GM20000 (cell line): ENCODE measurements around the gene SUZ12.
"Not testable (repeated sequence)": the region's sequence is repeated elsewhere in the genome, so short reads cannot be mapped to it uniquely, and the experiment has no call there.

Experiments used
- DNase-seq: peaks from one replicate; pipeline ENCODE4 v3.0.0; 2012; ENCODE audit warnings: low spot score
- TF ChIP-seq, protein P1 (sequence below): IDR thresholded peaks from 2 replicates; pipeline ENCODE4 v1.5.1; 2012; ENCODE audit warnings: mild to moderate bottlenecking, control low read depth; ENCODE audit errors: extremely low read depth, missing control alignments

The SUZ12 gene

DNA sequence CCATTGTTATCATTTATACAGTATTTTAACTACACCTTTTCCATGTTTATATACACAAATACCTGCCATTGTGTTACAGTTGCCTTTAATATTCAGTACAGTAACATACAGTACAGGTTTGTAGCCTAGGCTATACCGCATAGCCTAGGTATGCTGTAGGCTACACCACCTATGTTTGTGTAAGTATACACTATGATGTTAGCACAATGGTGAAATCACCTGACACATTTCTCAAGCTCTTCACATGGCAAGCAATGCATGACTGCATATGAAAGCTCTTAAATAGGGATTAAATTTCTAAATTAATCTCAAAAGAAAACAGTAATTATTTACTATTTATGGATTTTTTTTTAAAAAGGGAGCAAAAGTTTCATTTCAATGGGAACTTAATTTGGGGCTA is 82.4 kb downstream of the SUZ12 start:
- TF ChIP-seq, protein P1, sequence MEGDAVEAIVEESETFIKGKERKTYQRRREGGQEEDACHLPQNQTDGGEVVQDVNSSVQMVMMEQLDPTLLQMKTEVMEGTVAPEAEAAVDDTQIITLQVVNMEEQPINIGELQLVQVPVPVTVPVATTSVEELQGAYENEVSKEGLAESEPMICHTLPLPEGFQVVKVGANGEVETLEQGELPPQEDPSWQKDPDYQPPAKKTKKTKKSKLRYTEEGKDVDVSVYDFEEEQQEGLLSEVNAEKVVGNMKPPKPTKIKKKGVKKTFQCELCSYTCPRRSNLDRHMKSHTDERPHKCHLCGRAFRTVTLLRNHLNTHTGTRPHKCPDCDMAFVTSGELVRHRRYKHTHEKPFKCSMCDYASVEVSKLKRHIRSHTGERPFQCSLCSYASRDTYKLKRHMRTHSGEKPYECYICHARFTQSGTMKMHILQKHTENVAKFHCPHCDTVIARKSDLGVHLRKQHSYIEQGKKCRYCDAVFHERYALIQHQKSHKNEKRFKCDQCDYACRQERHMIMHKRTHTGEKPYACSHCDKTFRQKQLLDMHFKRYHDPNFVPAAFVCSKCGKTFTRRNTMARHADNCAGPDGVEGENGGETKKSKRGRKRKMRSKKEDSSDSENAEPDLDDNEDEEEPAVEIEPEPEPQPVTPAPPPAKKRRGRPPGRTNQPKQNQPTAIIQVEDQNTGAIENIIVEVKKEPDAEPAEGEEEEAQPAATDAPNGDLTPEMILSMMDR = no peak
- no peak for DNase-seq

DNA sequence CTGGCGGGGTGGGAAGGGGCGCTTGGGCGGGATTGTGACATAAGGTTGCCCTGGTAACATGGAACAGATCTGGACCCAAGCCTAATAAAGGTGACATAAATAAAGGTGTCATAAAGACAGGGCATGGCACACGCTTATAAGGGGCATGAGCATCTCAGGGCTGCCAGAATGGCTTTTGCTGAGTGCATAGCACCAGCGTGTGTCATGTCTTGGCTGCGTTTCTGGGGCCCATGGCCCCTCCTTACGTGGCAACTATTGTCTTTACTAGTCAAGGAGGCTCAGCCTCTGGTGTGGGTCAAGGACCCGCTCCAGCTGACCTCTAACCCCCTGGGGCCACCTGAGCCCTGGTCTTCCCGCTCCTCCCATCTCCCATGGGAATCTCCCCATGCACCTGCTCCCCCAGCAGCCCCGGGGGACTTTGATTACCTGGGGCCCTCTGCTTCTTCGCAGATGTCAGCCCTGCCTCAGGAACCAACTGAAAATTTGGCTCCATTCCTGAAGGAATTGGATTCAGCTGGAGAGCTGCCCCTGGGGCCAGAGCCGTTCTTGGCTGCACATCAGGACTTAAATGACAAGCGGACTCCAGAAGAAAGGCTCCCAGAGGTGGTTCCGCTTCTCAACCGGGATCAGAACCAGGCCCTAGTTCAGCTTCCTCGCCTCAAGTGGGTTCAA is 84.3 kb downstream of the SUZ12 start:
- TF ChIP-seq, protein P1 = no peak
- no peak for DNase-seq

DNA sequence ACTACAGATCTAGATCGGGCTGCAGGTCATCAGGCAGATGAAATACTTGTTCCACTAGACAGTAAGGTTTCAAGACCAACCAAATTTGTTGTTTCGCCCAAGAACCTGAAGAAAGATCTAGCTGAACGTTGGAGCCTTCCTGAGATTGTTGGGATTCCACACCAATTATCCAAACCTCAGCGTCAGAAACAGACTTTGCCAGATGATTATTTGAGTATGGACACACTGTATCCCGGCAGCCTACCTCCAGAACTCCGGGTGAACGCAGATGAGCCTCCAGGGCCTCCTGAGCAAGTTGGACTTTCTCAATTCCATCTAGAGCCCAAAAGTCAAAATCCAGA is 84.8 kb downstream of the SUZ12 start:
- TF ChIP-seq, protein P1 = no peak
- DNase-seq = no peak

DNA sequence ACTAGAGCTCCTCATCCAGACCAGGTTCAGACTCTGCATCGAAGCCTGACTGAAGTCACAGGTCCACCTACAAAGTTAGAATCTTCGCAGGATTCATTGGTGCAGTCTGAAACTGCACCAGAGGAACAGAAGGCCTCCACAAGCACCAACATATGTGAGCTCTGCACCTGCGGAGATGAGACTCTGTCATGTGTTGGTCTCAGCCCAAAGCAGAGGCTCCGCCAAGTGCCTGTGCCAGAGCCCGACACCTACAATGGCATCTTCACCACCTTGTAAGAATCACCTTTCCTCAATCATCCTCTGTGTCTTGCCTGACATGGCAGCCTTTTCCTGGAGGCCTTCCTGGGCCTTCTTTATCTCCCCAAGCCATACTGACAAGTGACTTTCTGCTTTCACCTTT is 85.7 kb downstream of the SUZ12 start:
- DNase-seq = not testable (repeated sequence)

DNA sequence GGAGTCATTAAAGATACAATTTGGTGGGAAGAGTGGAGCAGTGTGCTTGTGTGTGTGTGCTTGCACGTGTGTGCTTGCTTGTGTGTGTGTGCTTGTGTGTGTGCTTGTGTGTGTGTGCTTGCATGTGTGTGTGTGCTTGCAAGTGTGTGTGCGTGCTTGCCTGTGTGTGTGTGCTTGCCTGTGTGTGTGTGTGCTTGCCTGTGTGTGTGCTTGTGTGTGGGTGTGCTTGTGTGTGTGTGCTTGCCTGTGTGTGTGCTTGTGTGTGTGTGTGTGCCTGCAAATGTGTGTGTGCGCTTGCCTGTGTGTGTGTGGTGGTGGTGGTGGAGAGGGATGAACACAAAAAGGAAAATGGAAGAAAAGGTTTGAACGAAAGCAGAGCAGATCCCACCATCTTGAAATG is 90.5 kb downstream of the SUZ12 start:
- not testable (repeated sequence) for DNase-seq

DNA sequence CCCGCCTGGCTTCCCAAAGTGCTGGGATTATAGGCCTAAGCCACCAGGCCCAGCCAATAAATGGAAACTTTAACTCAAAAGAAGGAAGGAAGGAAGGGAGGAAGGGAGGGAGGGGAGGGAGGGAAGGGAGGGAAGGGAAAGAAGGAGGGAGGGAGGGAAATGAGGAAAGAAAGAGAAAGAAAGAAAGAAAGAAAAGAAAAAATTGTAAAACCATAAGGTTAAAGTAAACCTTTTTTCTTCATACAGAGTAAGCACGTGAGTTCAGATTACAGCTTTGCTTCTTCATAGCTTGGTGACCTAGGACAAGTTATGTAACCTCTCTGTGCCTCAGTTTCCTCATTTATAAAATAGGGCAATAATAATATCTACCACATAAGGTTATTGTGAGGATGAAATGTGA is 96.4 kb downstream of the SUZ12 start:
- no peak for DNase-seq
- TF ChIP-seq, protein P1 = no peak

DNA sequence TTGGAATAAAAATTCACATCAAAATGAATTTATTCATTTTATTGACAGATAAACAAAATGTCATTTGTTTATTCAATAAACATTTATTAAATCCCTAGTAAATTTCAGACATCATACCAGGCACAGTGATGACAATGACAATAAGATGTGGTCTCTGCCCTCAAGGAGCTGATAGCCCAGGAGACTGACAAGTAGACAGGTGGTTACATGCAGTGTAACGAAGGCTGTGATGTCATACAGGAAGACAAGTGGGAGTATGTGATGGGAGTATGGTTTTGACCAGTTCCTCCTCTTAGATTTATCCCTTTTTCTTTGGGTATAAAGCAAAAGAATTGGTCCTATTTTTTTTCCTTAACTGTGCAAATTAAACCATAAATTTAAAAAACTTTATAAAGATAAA is 97.0 kb downstream of the SUZ12 start:
- DNase-seq = peak; percentile 30

DNA sequence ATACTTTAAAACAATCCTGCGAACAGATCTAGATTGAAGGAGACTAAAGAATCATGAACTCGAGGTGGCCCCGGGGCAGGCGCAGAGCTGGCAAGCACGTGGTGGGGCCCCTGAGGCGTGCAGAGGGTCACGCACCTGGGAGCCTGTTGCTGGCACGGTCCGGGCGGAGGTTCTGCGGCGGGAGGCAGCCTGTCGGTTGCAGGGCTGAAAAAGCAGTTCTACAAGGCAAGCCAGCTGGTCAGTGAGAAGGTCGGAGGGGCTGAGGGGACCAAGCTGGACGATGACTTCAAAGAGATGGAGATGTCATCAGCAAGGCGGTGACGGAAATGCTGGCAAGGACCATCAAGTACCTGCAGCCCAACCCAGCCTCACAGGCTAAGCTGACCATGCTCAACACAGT is 103.4 kb downstream of the SUZ12 start:
- DNase-seq = not testable (repeated sequence)

DNA sequence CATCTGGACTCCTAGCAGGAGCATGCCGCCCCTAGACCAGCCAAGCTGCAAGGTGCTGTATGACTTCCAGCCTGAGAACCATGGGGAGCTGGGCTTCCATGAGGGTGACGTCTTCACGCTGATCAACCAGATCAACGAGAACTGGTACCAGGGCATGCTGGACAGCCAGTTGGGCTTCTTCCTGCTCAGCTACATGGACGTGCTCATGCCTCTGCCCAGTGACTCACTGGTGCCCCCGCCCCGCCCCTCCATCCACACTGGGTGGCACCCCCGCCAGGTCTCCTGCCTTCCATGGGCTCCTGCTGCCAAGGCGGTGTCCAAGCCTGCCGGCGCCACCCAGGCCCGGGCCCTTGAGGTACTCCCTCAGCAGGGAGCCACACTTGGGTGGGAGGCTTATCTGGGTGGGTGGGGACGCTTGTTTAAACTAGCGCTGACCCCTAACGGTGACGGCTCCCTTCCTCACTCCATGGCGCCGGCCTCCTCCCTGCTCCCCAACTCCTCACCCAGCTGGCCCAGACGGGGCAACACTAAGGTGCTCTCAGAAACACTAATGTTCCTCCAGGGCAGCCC is 104.6 kb downstream of the SUZ12 start:
- not testable (repeated sequence) for DNase-seq

DNA sequence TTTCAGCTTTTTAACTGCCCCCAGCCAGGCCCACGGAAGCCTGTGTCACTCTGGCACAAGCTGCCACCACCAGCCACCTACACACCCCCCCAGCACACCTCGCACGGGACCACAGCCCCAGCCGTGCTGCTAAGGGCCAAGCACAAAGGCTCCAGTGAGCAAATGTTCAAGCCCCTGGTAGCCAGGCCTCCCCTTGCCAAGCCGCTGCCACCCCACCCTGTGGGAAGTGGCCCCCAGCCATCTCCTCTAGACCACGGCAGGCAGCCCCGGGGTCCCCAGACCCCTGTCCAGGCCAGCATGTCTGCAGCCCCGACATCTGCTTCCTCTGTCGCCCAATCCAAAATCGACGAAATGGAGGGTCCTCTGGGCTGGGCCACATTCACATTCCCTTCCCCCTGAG is 105.5 kb downstream of the SUZ12 start:
- not testable (repeated sequence) for DNase-seq

DNA sequence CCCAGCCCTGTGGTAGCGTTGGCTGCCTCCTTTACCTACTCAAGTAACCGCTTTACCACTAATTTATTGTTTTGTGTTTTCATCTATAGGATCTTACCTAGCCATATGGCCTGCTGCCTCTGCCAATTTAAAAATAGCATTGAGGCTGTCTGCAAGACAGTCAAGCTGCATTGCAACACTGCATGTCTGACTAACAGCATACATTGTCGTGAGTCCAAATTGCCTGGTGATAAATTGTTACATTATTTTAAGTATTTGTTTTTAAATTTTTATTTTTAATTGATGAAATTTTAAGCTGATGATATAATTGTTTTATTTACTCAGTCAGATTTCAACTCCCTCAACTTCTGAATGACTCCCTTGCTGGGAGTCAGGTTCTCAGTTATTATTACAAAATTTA is 108.8 kb downstream of the SUZ12 start:
- DNase-seq = not testable (repeated sequence)

DNA sequence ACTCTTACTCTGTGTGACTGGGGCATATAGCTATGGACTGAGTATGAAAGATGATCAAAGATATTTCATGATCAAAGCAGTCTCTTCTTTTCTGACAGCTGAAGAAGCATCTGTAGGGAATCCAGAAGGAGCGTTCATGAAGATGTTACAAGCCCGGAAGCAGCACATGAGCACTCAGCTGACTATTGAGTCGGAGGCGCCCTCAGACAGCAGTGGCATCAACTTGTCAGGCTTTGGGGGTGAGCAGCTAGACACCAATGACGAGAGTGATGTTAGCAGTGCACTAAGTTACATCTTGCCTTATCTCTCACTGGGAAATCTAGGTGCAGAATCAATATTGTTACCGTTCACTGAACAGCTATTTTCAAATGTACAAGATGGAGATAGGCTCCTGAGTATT is 110.9 kb downstream of the SUZ12 start:
- DNase-seq = not testable (repeated sequence)
